HG03159 (cell line): ENCODE results near the gene SULT1A2.
A peak's percentile ranks its signal among the peaks of the same experiment; 100 is the strongest.
"Not testable (repeated sequence)": the region's sequence is repeated elsewhere in the genome, so short reads cannot be mapped to it uniquely, and the experiment has no call there.

Experiments used
- ATAC-seq: cut with Tn5 transposase; IDR thresholded peaks from one replicate; pipeline ENCODE4 v1.9.1; 2021; ENCODE audit warnings: mild to moderate bottlenecking, moderate library complexity; ENCODE audit not compliant: unreplicated experiment

The SULT1A2 gene

GRCh38 chr16:28562199-28562598, 34.7 kb downstream of the SULT1A2 start:
- ATAC-seq: no peak

GRCh38 chr16:28561557-28562187, 35.2 kb downstream of the SULT1A2 start:
- ATAC-seq: no peak

GRCh38 chr16:28558456-28558855, 38.4 kb downstream of the SULT1A2 start:
- ATAC-seq: no peak

- no peak for ATAC-seq
Measured at GRCh38 chr16:28556914-28557320, 39.9 kb downstream of the SULT1A2 start.

GRCh38 chr16:28555561-28555960, 41.3 kb downstream of the SULT1A2 start:
- no peak for ATAC-seq

- ATAC-seq: no peak
Measured at GRCh38 chr16:28554634-28555423, 42.0 kb downstream of the SULT1A2 start.

GRCh38 chr16:28553776-28554633, 42.8 kb downstream of the SULT1A2 start, which contains the start of gene SGF29:
Gene SGF29 (plus strand): TSS chr16:28553920. CDS start chr16:28581070, 27,150 bp downstream.
- peak; percentile 79 for ATAC-seq

- ATAC-seq: no peak
Measured at GRCh38 chr16:28549301-28549899, 47.5 kb downstream of the SULT1A2 start.

GRCh38 chr16:28548306-28548802, 48.5 kb downstream of the SULT1A2 start:
- no peak for ATAC-seq

GRCh38 chr16:28546626-28547025, 50.2 kb downstream of the SULT1A2 start:
- ATAC-seq: no peak

GRCh38 chr16:28545964-28546363, 50.9 kb downstream of the SULT1A2 start:
- ATAC-seq: not testable (repeated sequence)

- ATAC-seq: no peak
Measured at GRCh38 chr16:28544998-28545397, 51.9 kb downstream of the SULT1A2 start.

- ATAC-seq: no peak
Measured at GRCh38 chr16:28543072-28543471, 53.8 kb downstream of the SULT1A2 start.

GRCh38 chr16:28542646-28543045, 54.2 kb downstream of the SULT1A2 start:
- ATAC-seq: no peak
